ENCODE results near the gene TRIM52.
"Not testable (repeated sequence)": the region's sequence is repeated elsewhere in the genome, so short reads cannot be mapped to it uniquely, and the experiment has no call there.

TRIM52 gene

GRCh38 chr5:181233088-181233800 is 27.7 kb downstream of the TRIM52 start:
- no peak for DNase-seq

GRCh38 chr5:181232593-181232992 is 28.4 kb downstream of the TRIM52 start:
- no peak for DNase-seq

- no peak for DNase-seq
Observed at GRCh38 chr5:181231432-181231831, 29.5 kb downstream of the TRIM52 start.

GRCh38 chr5:181230551-181230950 is 30.4 kb downstream of the TRIM52 start:
- DNase-seq, result no peak

DNA sequence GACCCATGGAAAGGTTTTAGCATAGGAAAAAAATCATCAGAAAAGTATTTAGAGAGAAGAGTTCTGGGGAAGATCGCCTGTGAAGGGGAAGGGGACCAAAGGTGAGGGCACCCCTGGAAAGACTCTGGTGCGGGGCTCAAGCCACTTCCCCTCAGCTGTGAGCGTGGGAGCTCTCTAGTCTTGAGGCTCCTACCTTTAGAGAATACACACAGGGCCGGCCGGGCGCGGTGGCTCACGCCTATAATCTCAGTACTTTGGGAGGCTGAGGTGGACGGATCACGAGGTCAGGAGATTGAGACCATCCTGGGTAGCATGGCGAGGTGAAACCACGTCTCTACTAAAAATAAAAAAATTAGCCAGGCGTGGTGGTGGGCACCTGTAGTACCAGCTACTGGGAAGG is 30.9 kb downstream of the TRIM52 start:
- no peak for DNase-seq

- DNase-seq, result peak; percentile 31
Observed at GRCh38 chr5:181224390-181225229, 36.3 kb downstream of the TRIM52 start.

- DNase-seq, result peak; percentile 23
Observed at GRCh38 chr5:181223729-181224389, 37.1 kb downstream of the TRIM52 start.

DNA sequence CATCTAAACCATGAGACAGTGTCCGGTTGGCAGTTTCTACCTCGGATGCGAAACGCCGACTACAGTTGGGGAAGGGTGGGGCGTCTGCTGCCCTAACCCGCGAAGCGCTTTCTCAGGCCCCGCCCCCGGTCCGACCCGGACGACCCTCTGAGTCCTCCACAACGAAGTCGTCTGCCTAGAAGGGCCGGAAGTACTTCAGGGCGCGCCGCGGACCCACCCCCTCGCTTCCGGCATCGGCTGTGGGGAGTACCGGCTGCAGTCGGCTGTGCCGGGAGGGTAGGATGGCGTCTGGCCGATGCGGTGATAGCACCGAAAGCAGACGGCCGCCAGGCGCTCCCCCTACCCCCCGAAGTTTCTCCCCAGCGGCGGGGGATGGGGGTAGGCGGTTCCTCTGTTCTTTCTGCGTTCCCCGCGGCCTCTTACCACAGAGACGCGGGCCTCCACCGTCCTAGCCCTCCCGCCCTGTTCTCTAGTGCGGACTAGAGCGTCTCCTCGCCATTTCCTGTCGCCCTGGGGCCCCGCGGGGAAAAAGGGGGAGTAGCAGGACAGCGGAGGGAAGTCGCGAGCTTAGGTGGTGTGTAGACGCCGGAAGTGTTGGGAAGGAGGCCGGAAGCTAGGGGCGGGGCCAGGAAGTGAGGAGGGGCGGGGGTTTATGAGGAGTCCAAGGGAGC is 37.8 kb downstream of the TRIM52 start, which contains the start of gene TRIM41:
TSS of gene TRIM41 (plus strand) at position 224 of the 671 bp plus-strand sequence. CDS start 719 bp downstream, outside the sequence.
- DNase-seq, result peak; percentile 97

DNA sequence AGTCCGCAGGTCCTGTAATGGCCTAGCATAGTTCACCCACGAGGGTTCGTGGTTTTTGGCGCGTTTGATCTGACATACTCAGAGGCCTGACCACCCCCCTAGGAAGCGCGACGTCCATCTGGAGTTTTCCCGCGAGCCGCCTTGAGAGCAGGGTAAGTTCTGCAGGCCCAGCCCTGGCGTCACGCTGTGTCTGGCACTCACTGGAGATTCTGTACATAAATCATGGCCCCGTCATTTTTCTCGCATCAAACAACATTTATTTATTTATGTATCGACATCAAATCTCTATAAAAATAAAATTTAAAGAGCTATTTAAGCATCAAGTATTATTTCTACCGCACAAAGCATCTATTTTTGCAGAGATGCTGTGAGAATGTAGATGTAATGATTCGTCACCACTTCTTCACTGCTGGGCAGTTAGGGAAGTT is 38.3 kb downstream of the TRIM52 start:
- no peak for DNase-seq

DNA sequence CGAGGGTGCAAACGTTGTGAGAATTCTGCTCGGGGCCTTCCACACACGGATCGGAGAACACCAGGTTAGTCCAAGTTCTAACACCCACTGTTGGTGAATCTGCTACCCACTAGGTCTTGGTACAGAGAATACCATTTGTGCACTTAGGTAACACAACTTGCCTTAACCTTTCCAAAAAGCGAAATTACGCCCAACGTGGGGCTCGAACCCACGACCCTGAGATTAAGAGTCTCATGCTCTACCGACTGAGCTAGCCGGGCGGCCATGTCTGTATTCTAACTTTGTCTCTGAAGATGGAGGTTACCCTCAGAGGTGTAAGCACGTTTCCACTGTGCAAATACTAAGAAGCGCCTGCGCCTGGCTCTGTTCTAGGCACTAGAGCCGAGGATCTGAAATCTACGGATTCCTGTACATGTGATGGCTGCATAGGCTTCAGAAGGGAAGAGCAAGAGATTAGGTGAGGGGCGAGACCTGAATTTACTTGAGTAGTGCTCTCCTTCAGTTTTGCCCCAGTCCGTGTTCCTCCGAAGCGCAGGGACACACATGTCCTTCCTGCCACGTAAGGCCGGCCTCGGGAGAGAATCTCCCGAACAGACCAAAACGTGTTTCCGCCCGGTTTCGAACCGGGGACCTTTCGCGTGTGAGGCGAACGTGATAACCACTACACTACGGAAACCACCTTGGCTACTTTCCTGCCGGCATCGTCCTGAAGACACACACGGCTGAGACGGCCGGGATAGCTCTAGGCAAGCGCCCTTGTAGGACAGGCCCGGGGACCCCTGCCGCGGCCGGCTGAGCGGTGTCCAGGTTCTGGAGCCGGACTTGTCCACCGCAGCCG is 38.9 kb downstream of the TRIM52 start:
- peak; percentile 92 for DNase-seq

GRCh38 chr5:181221105-181221791 is 39.7 kb downstream of the TRIM52 start:
- peak; percentile 34 for DNase-seq

GRCh38 chr5:181220178-181220515 is 40.8 kb downstream of the TRIM52 start:
- DNase-seq, result no peak

DNA sequence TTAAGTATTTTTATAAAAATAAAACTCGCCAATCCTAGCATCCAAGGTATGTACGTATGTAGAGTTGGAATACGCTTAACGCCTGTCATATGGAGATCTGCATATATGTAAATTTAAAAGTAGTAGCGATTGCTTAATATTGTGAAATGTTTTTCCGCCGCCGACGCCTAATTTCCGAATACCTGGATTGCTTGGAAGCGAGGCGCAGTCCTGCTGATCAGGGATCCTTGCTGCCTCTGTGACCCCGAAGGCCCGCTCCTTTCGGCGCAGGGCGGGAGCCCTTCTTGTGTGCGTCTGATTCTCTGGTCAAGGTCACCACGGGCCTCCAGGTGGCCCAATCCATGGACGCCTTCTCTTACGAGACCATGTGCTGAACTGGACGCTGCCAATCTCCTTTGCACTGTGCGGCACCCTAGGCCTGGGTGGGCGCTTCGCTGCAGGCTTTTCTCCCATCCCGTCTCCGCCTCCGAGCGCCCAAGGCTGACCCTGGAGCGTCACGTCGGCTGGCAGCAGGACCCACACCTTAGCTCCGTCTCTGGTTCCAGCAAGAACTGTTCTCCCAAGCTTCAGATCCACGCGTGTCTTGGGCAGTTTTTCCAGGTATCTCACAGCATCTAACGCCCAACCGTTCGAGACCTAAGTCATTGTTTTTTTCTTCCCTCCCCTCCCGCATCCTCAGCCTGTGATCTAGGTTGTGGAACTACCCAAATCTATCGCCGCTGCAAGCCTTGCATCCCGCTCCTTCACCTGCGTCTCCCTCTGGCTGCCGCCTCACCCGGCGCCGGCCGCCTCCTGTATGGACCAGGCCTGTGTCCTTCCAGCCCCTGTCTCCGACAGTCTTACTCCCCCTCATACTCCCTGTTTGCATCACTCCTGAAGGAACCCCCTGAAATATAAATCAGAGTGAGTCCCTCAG is 41.4 kb downstream of the TRIM52 start:
- DNase-seq, result no peak

DNA sequence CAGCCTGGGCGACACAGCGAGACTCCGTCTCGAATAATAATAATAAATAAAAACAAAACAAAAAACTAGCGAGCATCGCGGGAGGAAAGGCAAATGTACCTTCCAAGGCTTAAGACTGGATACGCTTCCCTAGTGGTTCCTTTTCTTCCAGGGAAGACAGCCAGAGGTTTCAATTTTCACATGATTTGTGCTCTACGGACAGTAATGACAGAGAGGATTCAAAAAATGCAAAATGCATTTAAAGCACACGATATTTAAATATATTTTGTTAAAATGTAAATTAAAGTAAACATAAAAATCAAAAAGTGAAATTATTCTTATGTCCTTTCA is 42.2 kb downstream of the TRIM52 start:
- DNase-seq, result no peak

DNA sequence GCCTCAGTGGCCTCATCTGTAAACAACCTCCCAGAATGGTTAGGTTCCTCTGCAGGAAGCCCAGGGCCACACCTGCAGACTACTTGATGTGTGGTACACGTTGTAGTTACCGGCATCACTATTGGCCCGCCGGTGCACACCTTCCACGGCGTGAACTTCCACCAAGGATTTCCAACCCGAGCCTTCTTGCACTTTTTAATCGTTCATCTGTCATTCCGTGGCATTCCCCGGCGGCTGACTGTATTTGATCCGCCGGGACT is 43.2 kb downstream of the TRIM52 start:
- DNase-seq, result peak; percentile 39

GRCh38 chr5:181217111-181217802 is 43.7 kb downstream of the TRIM52 start:
- DNase-seq, result peak; percentile 44

DNA sequence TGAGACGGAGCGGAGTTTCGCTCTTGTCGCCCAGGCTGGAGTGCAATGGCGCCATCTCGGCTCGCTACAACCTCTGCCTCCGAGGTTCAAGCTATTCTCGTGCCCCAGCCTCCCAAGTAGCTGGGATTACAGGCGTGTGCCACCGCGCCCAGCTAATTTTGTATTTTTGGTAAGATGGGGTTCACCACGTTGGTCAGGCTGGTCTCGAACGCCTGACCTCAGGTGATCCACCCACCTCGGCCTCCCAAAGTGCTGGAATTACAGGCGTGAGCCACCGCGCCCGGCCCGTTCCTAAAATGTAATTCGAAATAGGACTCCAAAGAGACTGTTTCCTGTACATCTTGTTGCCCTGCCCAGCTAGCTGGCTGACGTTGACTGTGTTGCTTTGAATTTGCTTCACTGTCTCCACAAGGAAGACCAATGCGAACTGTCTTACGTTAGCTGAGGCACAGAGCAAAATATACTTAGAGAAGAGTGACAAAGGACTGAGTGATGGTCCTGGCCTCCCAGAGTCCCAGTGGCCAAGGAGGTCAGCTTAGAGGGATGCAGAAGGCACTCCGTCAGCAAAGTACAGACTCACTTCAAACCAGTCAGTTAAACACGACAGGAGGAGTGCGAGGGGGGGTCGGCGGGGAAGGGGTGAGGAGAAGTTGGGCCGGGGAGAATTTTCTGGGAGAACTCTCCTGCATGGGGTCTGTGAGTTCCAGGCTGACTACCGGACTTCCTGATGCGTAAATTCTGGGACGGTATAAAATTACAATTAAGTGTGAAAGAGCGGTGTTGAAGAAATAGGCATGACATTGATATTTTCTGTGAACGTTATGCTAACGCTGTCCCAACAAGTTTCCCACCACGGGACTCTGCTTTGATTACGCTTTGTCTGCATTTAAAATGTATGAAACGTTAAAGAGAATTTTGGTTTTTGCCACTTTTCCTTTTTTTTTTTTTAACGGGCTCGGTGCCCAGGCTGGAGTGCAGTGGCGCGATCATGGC is 44.6 kb downstream of the TRIM52 start:
- DNase-seq, result peak; percentile 2

GRCh38 chr5:181214249-181214648 is 46.7 kb downstream of the TRIM52 start:
- not testable (repeated sequence) for DNase-seq

- no peak for DNase-seq
Observed at GRCh38 chr5:181212934-181213333, 48.0 kb downstream of the TRIM52 start.

All from activated effector memory CD4-positive, alpha-beta T cell treated with Interleukin-2 at 50 U/mL for 16 hours (primary cell).